Pancreas (tissue), 10 donors: ENCODE measurements around the gene DCDC1. TPM values are rescaled to one million over a fixed set of nuclear protein-coding genes. Genes with fewer than 3 reads are reported as not detected.

ENCODE experiments used
- ATAC-seq, 4 donors: fragments of 200-7000 bp; cut with Tn5 transposase; one replicate each; pipeline versions ENCODE4 v1.8.0 to v1.9.1; 2020; ENCODE audit warnings: mild to moderate bottlenecking in 4 of 4, moderate library complexity in 4 of 4
- DNase-seq, 6 donors: peaks; one replicate each; pipeline ENCODE4 v3.0.0-alpha.2; 2020
- FAIRE-seq: peaks from 2 replicates; lab custom pipeline; 2012; peaks lifted over from hg19 to GRCh38; lab: Jason Lieb, UNC
- H3K27ac ChIP-seq, 4 donors: fragments of 200-600 bp; sonication (generic); 1 replicate in 3 of 4; 2 replicates in 1 of 4; pipeline versions ENCODE4 v1.5.0 to v1.8.0; 2020
- H3K27me3 ChIP-seq, 4 donors: fragments of 200-600 bp; one replicate each; pipeline ENCODE4 v1.8.0; 2021
- H3K36me3 ChIP-seq, 3 donors: fragments of 200-600 bp; sonication (generic) in 1 of 3; one replicate each; pipeline versions ENCODE4 v1.5.0 to v1.8.0; 2020 to 2021
- H3K4me1 ChIP-seq, 3 donors: fragments of 200-600 bp; one replicate each; pipeline ENCODE4 v1.8.0; 2021
- H3K4me3 ChIP-seq, 4 donors: fragments of 200-600 bp; sonication (generic) in 2 of 4; one replicate each; pipeline versions ENCODE4 v1.5.0 to v1.8.0; 2020 to 2021
- H3K9me3 ChIP-seq, 4 donors: fragments of 200-600 bp; one replicate each; pipeline ENCODE4 v1.8.0; 2021
- CTCF ChIP-seq, 4 donors: fragments of 200-600 bp; sonication (generic) in 3 of 4; IDR thresholded peaks; one replicate each; pipeline versions ENCODE4 v1.5.0 to v1.8.0; 2021; ENCODE audit warnings: antibody characterized with exemption in 4 of 4
- WGBS, 2 donors: extraction: QIAGEN DNeasy Blood & Tissue Kit; methylation state at CpG; one replicate each; pipeline ENCODE4 v1.1.7; 2013; 5-methylcytosine and 5-hydroxymethylcytosine counted together
- intact Hi-C, 3 donors: fragments of 100-400 bp; cut with DNase I; formaldehyde crosslinking; loops; one replicate each; pipeline versions ENCODE4 v1.11.1 to v1.14.2; 2022
- polyA plus RNA-seq, 2 donors: library from polyadenylated mRNA; stranded (reverse); fragments of 200-250 nt; gene quantifications; one replicate each; pipeline ENCODE4 v1.2.3, GENCODE V29; 2013
- total RNA-seq, 6 donors: library from RNA; stranded (reverse); fragmentation: NEBNext Ultra II Directional in 4 of 6; extraction: Animal tissue kit (Norgen Biotek cat#: 25700) in 4 of 6; gene quantifications; one replicate each; pipeline versions ENCODE4 v1.2.1 to v1.2.4, GENCODE V29; 2021 to 2023
- donor health status: healthy with polysubstance abuse.
- donor health status: DM: no; HTN: no; CAD: no; lungs with moderate emphysema.
- donor health status: DM: no; HTN: no; CAD: no.
- donor health status: control.
- donor health status: control.
- donor health status: Bipolar disorder and iron deficiency.
- donor health status: DM: yes; HTN: yes; CAD: no.
- donor health status: DM: no; HTN: no; CAD: no.
- donor health status: DM: no; HTN: no; CAD: no.
- donor health status: DM: yes; HTN: yes; CAD: no.

The DCDC1 gene
- total and polyA plus RNA-seq, 8 donors = 0.40 to 1.2 (median 0.68) TPM

- intact Hi-C loops = no loop called here
- no peak for FAIRE-seq
- H3K9me3 ChIP-seq = no peaks in the 10 kb centered on the region
- TF ChIP-seq CTCF (IDR thresholded peaks at IDR 0.05) = no peak
- DNase-seq = no peak
- no peak overlapping the region for H3K4me3 ChIP-seq
- H3K4me1 ChIP-seq = no peaks in the 10 kb centered on the region
- H3K36me3 ChIP-seq = no peaks in the 10 kb centered on the region
- no peak for ATAC-seq
- H3K27me3 ChIP-seq = no peaks in the 10 kb centered on the region
- no peak overlapping the region for H3K27ac ChIP-seq
- 58 to 65% methylated on average over 4 of the region's 4 CpGs for WGBS, 2 donors
Observed at GRCh38 chr11:31019786-31020185, 349.8 kb downstream of the DCDC1 start.

GRCh38 chr11:31005202-31005601 is 364.3 kb downstream of the DCDC1 start:
- FAIRE-seq (no peak), DNase-seq (no peak), ATAC-seq (no peak)
- Histone ChIP-seq H3K27me3 (no peaks in the 10 kb centered on the region), H3K27ac (no peak overlapping the region), H3K36me3 (no peaks in the 10 kb centered on the region), H3K9me3 (no peaks in the 10 kb centered on the region), H3K4me1 (no peaks in the 10 kb centered on the region), H3K4me3 (no peak overlapping the region)
- no peak for TF ChIP-seq CTCF (IDR thresholded peaks at IDR 0.05)
- intact Hi-C loops = no loop called here
- WGBS, 2 donors = 82 to 87% methylated on average over 1 of the region's 1 CpG

- 71 to 75% methylated on average over 3 of the region's 3 CpGs for WGBS, 2 donors
- Histone ChIP-seq H3K9me3 (no peaks in the 10 kb centered on the region), H3K27me3 (no peaks in the 10 kb centered on the region), H3K4me1 (no peaks in the 10 kb centered on the region), H3K4me3 (no peak overlapping the region), H3K27ac (no peak overlapping the region), H3K36me3 (no peaks in the 10 kb centered on the region)
- ATAC-seq (no peak), DNase-seq (no peak), FAIRE-seq (no peak)
- intact Hi-C loops = no loop called here
- TF ChIP-seq CTCF (IDR thresholded peaks at IDR 0.05) = no peak
Observed at GRCh38 chr11:31001427-31001826, 368.1 kb downstream of the DCDC1 start.

- no peaks in the 10 kb centered on the region for H3K4me1 ChIP-seq
- H3K27me3 ChIP-seq = no peaks in the 10 kb centered on the region
- no peak overlapping the region for H3K27ac ChIP-seq
- intact Hi-C loops = no loop called here
- ATAC-seq = no peak
- H3K9me3 ChIP-seq = no peaks in the 10 kb centered on the region
- no peaks in the 10 kb centered on the region for H3K36me3 ChIP-seq
- TF ChIP-seq CTCF (IDR thresholded peaks at IDR 0.05) = no peak
- no peak overlapping the region for H3K4me3 ChIP-seq
- FAIRE-seq = no peak
- DNase-seq = no peak
Observed at GRCh38 chr11:31000381-31000780, 369.2 kb downstream of the DCDC1 start.

GRCh38 chr11:30992513-30992849 is 377.1 kb downstream of the DCDC1 start:
- intact Hi-C loops = no loop called here
- no peak for ATAC-seq
- WGBS, 2 donors = 26 to 32% methylated on average over 1 of the region's 1 CpG

More at GRCh38 chr11:30992513-30992849, 377.1 kb downstream of the DCDC1 start:
- Histone ChIP-seq H3K9me3 (no peaks in the 10 kb centered on the region), H3K36me3 (no peaks in the 10 kb centered on the region), H3K27ac (no peak overlapping the region), H3K4me1 (no peaks in the 10 kb centered on the region), H3K4me3 (no peak overlapping the region), H3K27me3 (no peaks in the 10 kb centered on the region)
- no peak for DNase-seq
- TF ChIP-seq CTCF (IDR thresholded peaks at IDR 0.05) = no peak
- no peak for FAIRE-seq
